Iris pigment epithelial cell (primary cell): Measurements from ENCODE around the gene GALNS.
A peak's percentile ranks its signal among the peaks of the same experiment; 100 is the strongest.

ENCODE experiments used
- DNase-seq: peaks from one replicate; pipeline ENCODE4 v3.0.0-alpha.2; 2011; ENCODE audit warnings: low read depth

Gene GALNS

DNA sequence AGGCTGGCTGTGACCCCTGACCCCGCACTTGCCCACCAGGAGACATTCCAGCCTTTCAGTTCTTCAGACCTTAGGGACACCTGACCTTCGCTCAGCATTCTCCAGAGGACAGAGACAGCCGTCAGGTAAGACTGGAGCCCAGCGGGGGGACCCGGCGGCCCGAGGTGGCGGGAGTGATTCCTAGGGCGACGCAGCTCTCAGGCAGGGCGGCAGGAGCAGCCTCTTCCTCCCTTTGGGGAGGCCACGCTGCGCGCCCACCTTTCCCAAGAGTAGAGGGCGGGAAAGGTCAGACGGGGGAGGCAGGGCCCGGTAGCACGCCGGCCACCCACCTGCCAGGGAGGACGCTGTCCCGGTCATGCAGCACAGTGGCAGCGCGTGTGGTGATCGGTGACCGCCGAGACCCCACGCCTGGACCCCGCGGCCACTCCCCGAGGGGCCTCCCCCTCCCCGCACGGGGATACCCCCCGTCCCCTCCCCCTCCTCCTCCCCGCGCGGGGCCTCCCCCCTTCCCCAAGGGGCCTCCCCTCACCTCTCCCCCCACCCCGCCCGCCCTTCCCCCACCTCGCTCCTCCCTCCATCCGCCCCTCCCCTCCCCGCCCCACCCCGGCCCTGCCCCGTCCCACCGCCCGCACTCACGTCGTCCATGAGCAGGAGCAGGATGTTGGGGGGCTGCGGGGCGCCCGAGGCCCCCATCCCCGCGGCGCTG, 472 bp downstream of the GALNS start:
- no peak for DNase-seq

DNA sequence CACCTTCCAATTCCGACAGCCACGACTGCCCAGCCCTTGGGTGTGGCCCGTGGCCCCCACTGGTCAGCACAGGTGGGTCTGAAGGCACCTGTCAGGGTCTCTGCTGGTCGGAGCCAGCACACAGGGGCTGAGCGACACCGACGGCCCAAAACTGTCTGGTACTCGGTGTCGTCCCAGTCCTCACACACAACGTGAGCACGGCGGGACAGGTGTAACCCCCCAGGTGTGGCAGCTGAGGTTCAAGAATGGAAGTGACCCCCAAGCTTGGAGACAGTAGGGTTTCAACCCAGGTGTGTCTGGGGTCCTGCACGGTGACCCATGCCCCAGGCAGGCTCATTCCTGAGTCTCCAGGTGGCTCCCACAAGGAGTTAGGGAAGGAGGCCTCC, 1.0 kb downstream of the GALNS start:
- no peak for DNase-seq

DNA sequence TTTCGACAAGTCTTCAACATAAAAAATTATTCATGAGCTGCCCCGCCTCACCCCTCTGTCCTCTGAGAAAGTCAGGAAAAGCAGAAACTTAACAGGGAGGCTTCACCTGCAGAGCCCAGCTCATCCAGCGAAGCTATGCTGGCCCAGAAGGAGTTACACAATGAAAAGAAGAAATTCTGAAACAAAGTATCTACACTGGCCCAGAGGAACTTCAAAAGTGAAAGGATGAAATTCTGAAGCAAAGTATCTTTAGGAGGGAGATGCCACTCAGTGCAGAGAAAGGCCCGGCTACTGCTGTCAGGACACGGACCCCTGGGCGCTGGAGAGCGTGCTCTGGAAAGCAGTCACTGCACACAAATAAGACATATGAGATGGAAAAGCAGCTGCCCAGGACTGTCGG, 1.6 kb downstream of the GALNS start:
- no peak for DNase-seq

DNA sequence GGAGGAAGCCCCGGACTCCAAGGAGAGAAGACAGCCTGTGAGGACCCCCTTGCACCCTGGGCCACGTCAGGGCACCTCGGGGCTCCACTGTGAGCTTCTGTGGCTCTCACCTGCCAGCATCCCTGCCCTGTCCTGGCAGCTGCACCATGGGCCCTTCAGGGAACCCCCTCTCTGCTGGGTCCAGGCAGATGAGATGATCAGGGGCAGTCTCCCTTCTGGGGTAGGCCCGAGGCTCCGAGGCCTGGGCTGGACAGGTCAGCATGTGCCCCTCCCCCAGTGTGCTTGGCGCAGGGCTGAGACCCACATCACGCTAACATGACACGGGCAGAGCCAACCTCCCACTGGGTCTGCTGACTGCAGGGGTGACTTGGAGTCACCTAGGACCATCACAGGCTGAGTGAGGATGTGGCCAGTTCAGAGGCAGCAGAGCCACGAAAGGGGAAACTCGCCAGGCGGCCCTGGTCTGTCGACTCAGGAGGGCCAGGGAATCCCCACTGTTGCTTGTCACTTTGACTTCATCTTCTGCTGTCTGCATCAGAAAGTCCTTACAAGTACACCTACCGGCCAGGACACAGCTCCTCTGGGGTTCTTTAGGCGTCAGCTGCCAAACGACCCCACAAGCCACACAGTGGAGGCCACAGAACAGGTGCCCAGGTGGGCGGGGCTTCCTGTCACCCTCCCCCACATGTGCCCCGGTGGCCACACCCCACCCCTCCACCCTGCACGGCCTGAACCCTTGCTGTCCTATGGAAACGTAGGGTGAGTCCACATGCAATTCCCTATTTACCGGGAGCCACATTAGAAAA, 2.2 kb downstream of the GALNS start:
- DNase-seq: no peak

DNA sequence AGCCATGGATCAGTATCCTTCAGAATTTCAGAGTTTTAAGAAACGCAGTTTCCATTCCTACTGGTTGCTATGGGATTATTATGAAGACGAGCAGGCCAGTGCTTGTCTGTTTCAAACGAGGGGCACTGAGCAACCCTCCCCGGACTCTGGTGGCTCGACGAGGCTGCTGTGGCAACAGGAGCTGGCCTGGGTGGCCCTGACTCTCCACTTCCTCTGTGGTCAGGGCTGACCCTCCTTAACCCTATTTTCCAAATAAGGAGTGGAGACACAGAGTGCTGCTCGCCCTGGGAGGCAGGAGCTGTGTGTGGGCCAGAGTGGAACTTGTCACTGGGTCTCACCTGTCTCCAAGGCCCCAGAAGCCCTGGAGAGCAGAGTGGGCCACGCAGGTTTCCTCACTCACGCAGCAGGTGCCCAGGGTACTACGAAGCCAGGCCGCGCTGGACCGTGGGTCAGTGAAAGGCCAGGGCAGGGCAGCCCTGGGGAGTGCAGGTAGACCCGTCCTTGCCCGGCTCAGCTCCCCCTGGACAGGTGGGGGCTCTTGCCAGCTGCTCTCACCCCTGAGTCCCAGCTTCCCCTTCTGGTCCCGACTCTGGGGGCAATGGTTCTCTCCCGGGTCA, 3.3 kb downstream of the GALNS start:
- DNase-seq: no peak

DNA sequence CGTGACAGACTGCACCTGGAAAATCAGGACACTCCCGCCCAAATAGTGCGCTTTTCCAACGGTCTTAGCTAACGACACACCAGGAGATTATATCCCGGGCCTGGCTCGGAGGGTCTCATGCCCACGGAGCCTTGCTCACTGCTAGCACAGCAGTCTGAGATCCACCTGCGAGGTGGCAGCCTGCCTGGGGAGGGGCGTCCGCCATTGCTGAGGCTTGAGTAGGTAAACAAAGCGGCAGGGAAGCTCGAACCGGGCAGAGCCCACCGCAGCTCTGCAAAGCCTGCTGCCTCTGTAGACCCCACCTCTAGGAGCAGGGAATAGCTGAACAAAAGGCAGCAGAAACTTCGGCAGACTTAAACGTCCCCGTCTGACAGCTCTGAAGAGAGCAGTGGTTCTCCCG, 5.1 kb downstream of the GALNS start:
- no peak for DNase-seq

DNA sequence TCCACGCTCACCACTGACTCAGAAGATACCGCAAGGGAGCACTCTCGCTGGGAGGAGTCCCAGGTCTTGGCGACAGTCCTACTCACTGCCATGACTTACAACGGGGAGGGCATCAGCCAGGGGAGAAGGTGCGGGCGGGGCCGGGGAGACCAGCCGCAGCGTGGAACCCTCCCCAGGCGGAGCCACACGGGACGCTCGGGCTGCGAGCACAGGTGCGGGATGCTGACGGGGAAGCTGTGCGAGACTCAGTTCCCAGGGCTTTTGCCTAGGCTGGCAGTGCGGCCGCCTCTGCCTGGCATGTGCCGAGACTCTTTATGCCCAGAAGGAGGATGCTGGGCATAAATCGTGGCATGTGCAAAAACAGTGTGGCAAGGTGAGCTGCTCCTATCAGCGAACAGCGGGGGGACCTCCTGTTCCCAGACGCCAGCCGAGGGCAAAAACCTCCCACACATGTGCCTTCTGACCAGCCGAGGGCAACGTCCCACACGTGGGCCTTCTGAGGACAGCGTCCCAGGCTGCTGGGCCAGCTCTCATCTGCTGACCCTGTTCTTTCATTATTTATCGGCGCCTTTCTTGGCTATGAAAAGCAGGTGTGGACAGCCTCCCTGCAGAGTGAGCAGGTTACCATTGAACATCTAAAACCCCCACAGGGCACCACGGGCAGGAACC, 6.1 kb downstream of the GALNS start:
- no peak for DNase-seq

DNA sequence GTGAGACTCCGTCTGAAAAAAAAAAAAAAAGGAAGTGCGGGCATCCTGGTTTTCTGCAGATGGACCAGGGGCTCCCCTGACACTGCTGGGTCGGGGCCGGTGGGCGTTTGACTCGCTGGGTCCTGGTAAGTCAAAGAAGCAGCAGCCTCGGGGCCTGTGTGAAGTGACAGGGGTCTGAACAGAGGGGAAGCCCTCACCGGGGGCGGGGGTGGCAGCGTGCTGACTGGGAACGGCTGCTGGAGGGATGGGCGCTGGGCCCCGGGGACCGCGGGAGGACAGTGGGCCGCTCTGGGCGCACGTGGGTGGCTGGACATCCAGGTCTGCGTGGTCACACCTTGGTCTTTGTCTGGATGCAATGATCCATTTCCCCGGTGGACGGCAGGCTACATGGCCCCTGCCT, 8.2 kb downstream of the GALNS start:
- DNase-seq: no peak

DNA sequence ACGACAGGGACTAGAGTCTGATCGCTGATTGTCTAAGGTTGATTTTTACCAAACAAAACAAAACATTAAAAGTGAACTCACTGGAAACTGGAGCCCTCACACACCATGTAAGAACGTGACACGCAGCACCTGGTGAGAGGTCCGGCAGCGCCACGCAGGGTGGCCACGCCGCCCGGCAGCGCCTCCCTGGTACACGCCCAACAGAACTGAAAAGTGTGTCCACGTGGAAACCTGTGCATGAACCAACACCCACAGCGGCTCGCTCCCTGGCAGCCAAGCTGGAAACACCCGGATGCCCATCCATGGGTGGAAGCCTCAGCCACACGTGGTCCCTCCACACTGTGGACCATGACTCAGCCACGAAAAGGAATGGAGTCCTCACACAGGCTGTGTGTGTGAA, 9.1 kb downstream of the GALNS start:
- DNase-seq: no peak

DNA sequence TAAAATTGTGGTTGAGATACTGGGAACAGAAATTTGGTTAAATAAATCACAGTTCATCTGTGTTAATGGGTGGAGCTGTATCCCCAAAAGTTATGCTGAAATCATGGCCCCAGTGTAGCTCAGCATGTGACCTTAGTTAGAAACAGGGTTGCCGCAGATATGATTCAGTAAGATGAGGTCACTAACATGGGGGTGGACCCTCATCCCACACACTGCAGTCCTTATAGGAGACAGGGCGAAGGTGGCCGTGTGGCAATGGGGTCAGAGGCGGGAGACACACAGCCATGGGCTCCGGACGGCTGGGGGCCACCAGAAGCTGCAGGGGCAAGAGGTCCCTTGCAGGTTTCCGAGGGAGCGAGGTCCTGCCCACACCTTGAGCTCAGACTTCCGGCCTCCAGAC, 10.7 kb downstream of the GALNS start:
- peak; percentile 44 for DNase-seq

DNA sequence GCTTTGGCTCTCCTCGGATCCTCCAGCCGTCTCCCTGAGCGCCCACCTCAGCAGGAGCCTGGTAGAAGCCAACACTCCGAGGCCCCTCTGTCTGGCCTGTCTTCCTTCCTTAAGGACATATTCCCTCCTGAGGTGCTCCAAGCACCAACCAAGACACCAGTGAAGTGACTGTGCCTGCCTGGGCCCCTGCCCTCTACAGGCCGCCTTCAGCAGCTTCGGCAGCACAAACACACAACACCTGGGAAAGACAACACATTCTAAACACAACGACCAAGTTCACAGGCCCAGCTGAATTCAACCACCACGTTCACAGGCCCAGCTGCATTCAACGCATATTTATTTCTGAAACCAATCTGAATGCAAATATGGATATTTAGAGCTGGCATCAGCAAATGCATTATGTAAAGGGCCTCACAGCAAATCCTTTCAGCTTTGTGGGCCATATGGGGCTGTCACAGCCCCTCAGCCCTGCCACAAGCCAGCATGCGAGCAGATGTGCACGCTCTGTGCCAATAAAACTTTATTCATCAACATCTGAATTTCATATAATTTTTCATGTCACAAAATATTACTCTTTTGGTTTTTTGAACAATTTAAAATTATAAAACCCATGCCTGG, 12.2 kb downstream of the GALNS start:
- DNase-seq: no peak

DNA sequence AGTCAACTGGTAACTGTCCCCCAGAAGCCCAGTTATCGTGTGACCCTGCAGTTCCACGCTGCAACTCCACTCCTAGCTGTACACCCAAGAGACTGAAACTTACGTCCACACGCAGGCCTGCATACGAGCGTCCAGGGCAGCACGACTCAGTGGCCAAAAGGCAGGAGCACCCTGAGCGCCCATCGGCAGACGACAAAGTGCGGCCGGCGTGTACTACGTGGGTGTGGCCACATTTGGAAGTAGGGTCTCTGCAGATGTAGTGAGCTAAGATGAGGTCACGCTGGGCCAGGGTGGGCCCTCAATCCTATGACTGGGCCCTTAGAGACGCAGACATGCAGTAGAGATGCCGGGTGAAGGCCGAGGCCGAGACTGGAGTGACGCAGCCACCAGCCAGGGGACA, 13.5 kb downstream of the GALNS start:
- DNase-seq: no peak

DNA sequence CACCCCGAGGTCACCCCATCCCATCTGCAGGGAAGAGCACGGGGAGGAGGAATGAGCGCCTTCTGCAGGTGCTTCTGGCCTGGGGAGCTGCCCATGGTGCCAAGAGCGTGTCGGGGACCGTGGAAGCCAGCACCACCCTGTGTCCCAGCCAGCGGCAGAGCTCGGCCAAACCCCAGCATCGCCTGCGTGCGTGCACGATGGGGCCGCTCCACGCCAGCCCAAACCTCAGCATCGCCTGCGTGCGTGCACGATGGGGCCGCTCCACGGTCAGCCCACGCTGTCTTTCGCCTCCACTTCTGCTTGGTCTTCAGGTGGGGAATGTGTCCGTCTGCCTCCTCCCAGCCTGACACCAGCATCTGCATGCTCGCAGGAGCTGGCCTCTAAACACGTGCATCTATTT, 13.9 kb downstream of the GALNS start:
- DNase-seq: no peak

DNA sequence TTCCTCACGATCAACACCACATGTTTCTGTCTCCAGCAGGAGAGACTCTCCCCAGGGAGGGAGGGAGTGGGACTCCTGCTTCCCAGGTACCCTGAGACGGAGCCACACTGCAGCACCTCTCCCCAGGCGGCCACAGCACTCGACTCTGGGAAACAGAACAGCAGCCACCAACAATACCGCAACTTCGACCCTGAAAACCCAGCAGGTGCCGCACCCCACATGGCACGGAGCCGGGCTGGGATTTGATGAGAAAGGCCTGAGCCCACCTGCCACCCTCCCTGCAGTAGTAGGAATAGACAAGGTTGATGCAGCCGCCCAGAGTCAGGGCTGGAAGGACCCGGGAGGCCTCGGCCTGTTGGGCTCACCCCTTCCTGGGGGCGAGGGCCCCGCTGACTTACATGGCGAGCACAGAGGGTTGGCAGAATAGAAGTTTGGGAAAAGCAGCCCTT, 14.4 kb downstream of the GALNS start:
- no peak for DNase-seq

DNA sequence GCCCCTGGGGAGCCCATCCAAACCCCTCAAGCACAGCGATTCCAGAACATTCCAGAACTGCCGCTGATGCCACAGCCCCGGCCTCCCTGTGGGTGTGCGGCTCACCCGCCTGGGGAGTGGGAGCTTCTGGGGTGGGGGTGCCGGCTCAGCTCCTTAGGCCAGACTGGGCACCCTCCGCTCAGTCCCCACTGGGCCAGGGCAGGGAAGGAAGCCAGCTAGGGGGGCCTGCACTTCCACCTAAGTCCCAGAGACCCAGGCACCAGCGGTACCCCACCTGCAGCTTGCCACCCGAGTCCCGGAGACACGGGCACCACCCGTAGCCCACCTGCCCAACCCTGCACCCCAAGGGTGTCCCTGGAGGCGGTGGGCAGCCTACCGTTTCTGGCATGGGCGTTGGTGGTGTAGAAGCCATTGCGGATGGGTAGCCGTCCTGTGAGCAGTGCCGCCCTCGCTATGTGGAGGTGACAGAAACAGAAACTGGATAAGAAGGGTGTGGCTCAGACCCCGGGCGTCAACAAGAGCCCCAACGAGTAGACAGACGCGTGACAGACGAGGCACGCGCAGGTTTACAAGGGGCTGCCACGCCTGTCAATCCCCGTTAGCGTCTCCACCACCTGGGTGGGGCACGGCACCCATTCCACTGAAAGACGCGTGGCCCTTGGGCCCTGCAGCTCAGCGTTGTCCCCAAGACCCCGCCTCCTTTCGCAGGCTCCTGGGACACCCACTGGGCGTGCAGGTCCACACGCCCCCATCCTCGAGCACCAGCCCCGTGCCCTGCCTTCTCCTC, 15.0 kb downstream of the GALNS start:
- DNase-seq: no peak

DNA sequence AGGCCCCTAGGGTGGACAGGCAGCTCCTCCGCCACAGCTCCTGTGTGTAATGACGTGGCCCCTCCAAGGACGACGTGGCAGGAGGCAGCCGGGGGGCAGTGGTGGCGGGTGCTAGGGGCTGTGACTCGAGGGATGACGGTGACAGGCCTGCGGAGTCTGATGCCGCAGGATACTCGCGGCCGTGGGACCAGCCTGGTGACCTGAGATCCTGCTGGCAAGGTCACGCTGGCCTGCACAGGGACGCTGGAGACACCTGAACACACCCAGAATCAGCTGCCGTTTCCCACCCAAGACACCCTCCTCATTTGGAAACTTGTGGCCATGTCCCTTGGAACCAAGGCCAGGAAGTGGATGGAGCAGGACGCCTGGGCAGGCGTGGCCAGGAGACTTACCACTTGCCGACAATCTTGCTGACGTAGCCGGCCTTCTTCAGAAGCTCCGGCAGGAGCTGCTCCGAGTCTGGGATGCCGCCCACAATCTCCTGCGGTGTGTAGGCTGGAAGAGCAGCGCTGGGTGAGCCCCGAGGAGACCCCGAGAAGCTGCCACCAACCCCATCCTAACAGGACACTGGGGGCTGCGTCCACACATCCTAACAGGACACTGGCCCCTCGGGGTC, 16.0 kb downstream of the GALNS start:
- no peak for DNase-seq

DNA sequence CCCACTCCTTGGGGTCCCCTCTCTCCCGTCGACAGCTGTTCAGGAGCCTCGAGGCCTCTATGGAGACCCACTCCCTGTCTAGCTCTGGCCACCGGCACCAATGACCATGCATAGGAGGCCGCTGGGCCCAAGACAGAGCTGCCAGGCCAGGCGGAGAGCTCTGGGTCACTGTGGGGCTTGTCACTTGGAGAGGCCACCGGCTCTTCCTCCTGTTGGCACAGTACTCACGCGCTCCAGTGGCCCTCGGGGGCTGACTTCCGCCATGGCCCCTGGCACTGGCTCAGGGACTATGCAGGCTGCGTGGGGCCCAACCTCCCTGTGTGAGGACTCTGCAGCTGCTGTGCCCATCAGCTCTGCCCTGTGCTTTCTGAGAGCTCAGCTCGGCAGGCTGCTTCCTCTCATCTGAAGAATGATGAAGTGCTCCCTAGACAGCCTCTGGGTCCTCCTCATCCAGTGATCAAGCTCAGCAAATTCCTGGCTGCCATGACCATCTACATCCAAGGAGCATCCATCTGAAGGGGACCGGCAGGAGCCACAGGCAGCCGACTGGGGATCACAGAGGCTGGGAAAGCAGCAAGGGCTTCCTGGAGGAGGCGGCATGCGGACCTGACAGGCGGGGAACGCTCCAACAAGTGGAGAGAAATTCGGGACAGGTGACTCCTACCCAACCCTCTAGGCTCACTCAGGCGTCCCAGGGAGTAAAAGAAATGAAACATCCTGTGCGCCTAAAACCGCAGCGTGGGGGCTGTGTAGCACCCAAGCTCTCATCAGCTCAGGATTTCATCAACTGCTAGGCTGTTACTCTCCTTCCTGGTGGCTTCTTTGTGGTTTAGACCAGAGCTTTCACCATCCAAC, 16.8 kb downstream of the GALNS start:
- no peak for DNase-seq

DNA sequence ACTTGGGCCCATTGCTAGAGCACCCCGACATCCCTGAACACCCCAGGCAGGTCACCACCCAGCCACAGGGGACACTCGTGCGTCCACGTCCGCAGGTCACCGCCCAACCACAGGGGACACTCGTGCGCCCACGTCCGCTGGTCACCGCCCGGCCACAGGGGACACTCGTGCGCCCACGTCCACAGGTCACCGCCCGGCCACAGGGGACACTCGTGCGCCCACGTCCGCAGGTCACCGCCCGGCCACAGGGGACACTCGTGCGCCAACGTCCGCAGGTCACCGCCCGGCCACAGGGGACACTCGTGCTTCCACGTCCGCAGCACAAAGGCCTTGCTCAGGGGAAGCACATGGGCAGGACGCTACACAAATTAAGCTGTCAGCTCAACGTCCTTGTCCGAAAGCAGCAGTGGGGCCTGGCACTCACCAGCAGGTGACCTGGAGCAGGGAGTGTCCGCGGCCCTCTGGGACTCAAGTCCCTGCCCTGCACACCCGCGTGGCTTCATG, 17.7 kb downstream of the GALNS start:
- DNase-seq: no peak

DNA sequence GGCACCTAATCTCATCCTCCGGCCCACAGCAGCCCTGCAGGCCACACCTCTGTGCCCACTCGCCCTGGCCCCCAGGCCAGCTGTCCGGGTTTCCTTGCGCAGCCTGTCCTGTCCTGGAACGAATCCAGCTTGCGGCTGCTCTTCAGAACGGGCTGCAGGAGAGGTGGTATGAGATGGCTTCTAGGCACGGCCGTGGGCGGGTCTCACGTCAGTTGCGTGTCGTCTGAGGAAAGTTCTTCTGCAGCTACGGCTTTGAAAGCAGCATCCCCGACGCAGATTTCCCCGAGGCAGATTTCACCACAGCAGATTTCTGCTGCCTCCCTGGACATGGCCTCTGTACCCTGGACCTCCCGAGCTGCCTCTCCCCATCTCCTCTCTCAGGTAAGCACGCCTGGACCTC, 18.2 kb downstream of the GALNS start:
- no peak for DNase-seq

DNA sequence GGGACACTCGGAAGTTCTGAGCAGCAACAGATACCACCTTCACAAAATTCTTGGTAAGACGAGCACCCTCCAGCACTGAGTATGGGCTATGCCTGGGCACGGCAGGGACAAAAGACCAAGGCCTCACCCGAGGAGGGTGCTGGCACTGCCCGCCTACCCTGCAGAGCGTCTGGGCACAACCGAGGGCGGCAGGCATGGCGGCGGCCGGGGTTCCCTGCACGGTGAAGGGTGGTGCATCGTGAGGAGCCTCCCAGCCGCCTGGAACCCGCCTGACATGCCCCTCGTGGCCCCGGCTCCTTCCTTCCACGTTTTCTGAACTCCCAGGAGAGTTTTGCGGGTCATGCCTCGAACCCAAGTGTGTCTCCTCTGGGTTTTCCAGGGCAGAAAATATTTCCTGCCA, 18.9 kb downstream of the GALNS start:
- DNase-seq: no peak
